ENCODE measurements around the gene FUT4. TPM values are rescaled to one million over a fixed set of nuclear protein-coding genes. Genes with fewer than 3 reads are reported as not detected.

FUT4 gene
- total RNA-seq, 1 donor from 2014 or later: 1.4 TPM

DNA sequence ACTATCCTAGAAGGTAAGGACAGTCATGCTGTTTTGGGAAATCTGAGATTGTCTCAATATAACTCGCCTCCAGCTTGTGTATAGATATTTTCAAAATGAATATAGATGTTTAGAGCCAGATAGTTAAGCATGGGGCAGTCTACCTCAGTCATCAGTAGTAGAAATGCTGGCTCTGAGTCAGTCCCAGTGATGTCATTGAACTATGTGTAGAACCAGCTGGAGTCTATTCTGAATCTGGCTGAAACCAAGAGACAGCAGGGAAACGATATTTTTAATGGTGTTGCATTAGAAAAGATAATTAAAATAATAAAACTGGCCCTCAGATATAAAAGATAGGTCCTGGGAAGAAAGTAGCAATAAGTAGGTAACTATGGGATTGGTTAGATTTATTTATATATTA lies 49.3 kb downstream of the FUT4 start:
- no peak for DNase-seq

DNA sequence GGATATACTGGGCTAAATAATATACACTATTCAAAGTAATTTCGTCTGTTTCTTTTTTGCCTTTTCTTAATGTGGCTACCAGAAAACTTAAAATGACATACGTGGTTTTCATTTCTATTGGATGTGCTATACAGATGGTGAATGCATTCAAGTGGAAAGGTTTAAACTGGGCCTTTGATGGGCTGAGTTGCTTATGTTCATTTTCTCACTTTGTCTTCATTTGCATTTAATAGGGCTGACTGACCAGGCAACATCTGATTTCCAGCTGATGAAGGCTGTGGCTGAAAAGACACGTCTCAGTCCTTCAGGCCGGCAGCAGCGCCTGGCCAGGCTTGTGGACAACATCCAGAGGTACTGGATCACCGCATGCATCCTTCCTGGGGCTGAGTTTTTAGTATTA lies 51.4 kb downstream of the FUT4 start:
- TF ChIP-seq, protein P1, sequence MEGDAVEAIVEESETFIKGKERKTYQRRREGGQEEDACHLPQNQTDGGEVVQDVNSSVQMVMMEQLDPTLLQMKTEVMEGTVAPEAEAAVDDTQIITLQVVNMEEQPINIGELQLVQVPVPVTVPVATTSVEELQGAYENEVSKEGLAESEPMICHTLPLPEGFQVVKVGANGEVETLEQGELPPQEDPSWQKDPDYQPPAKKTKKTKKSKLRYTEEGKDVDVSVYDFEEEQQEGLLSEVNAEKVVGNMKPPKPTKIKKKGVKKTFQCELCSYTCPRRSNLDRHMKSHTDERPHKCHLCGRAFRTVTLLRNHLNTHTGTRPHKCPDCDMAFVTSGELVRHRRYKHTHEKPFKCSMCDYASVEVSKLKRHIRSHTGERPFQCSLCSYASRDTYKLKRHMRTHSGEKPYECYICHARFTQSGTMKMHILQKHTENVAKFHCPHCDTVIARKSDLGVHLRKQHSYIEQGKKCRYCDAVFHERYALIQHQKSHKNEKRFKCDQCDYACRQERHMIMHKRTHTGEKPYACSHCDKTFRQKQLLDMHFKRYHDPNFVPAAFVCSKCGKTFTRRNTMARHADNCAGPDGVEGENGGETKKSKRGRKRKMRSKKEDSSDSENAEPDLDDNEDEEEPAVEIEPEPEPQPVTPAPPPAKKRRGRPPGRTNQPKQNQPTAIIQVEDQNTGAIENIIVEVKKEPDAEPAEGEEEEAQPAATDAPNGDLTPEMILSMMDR (IDR thresholded peaks at IDR 0.05; ENCODE audit: borderline replicate concordance): no peak
- intact Hi-C loops (cut with micrococcal nuclease): no loop called here
- no peak for DNase-seq
- Histone ChIP-seq H3K9me3 (replicated peaks) (no peaks in the 10 kb centered on the region), H3K4me1 (no peaks in the 10 kb centered on the region), H3K27me3 (ENCODE audit: low read depth) (no peaks in the 10 kb centered on the region), H3K4me3 (no peak overlapping the region), H3K27ac (replicated peaks) (no peak overlapping the region), H3K36me3 (peaks cover 3% of the 10 kb centered on the region)

More for the DNA sequence above, 49.3 kb downstream of the FUT4 start:
- no peaks in the 10 kb centered on the region for H3K4me1 ChIP-seq
- peaks cover 3% of the 10 kb centered on the region for H3K36me3 ChIP-seq
- no peak overlapping the region for H3K27ac ChIP-seq (replicated peaks)
- intact Hi-C loops (cut with micrococcal nuclease): no loop called here
- no peak overlapping the region for H3K4me3 ChIP-seq
- TF ChIP-seq, protein P1 (IDR thresholded peaks at IDR 0.05; ENCODE audit: borderline replicate concordance): no peak
- no peaks in the 10 kb centered on the region for H3K9me3 ChIP-seq (replicated peaks)
- H3K27me3 ChIP-seq (ENCODE audit: low read depth): no peaks in the 10 kb centered on the region

DNA sequence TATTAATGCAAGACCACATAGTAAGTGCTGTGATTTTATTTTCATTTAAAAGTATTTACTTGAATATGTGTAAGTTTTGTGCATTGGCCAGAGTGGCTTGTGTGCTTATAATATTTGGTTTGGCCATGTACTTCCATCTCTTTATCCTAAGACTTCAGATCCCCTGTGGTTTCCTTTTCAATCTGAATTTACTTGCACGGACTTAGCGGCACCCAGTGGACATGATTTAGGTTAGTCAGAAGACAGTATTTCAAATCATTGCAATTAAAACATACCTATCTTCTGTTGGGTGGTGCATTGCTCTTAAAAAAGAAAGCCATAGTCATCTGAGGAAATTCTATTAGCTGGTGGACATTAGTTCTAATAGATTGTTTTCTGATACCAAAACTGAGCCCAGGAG lies 54.2 kb downstream of the FUT4 start:
- Histone ChIP-seq H3K27ac (replicated peaks) (no peak overlapping the region), H3K4me3 (no peak overlapping the region), H3K36me3 (peaks cover 3% of the 10 kb centered on the region), H3K4me1 (peaks cover 5% of the 10 kb centered on the region), H3K27me3 (ENCODE audit: low read depth) (no peaks in the 10 kb centered on the region), H3K9me3 (replicated peaks) (no peaks in the 10 kb centered on the region)
- TF ChIP-seq, protein P1 (IDR thresholded peaks at IDR 0.05; ENCODE audit: borderline replicate concordance): no peak
- DNase-seq: no peak
- intact Hi-C loops (cut with micrococcal nuclease): no loop called here

Other genes with a start within 250 kb of the FUT4 start
- gene IZUMO1R, start 239.3 kb upstream of the FUT4 start, total RNA-seq: not detected
- gene GPR83, start 142.5 kb upstream of the FUT4 start, total RNA-seq: 0.25 TPM
- 7.3 TPM for gene MRE11, start 50.1 kb upstream of the FUT4 start, total RNA-seq
- gene ANKRD49, start 49.9 kb upstream of the FUT4 start, total RNA-seq: 4.4 TPM
- gene C11orf97, start 31.5 kb upstream of the FUT4 start, total RNA-seq: not detected
- gene PIWIL4, start 23.4 kb downstream of the FUT4 start, total RNA-seq: 0.66 TPM
- gene AMOTL1, start 224.4 kb downstream of the FUT4 start, total RNA-seq: 61.1 TPM

All from left ventricle myocardium inferior (tissue), 1 donor.